Mucosa of gallbladder (tissue), 1 donor: Measurements from ENCODE around the gene OR52E2. TPM values are rescaled to one million over a fixed set of nuclear protein-coding genes. Genes with fewer than 3 reads are reported as not detected.
"Not testable (repeated sequence)": the region's sequence is repeated elsewhere in the genome, so short reads cannot be mapped to it uniquely, and the experiment has no call there.

Experiments used
- DNase-seq: peaks from one replicate; pipeline ENCODE4 v3.0.0-alpha.2; 2020; ENCODE audit warnings: low spot score
- total RNA-seq: library from RNA; stranded (reverse); gene quantifications from one replicate; pipeline ENCODE4 v1.2.1, GENCODE V29; 2021
- donor health status: DM: no; HTN: no; CAD: no.

OR52E2 gene
- not detected for total RNA-seq

GRCh38 chr11:5059391-5059790 is at the start of gene OR52E2:
Gene OR52E2 (minus strand): TSS chr11:5059627. CDS start chr11:5059627, 0 bp downstream.
- DNase-seq = no peak

DNA sequence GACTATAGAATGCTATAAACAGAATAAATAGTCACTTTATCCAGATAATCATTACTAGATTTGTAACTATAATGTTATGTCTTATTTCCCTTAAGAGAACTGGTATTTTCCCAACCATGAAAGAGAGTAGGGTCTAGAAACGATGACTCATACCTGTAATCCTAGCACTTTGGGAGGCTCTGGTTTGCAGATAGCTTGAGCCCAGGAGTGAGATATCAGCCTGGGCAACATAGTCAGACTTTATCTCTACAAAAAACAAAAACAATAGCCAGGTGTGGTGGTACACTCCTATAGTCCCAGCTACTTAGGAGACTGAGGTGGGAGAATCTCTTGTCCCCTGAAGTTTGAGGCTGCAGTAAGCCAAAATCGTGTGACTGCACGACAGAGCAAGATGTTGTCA is 47.9 kb upstream of the OR52E2 start:
- no peak for DNase-seq

GRCh38 chr11:5103066-5103465 is 43.6 kb upstream of the OR52E2 start:
- DNase-seq = no peak

DNA sequence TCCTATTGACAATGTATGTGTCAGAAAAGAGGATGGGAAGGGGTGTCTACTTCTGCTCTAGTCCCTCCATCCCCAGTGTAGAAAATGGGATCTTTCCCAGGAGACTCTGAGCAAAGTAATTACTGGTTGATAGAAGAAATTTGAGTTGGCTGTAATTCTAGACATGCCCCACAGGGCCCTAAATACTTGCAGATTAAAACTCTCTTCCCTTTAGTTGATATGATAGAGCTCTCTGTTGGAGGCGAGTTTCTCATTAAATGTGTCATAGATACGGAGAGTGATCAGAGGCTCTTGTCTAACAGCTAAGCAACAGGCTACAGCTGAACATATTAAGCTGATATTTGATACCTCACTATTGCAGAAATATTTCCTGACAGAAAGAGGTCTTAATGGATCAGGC is 42.8 kb upstream of the OR52E2 start:
- DNase-seq = no peak

GRCh38 chr11:5096011-5096410 is 36.6 kb upstream of the OR52E2 start:
- DNase-seq = no peak

DNA sequence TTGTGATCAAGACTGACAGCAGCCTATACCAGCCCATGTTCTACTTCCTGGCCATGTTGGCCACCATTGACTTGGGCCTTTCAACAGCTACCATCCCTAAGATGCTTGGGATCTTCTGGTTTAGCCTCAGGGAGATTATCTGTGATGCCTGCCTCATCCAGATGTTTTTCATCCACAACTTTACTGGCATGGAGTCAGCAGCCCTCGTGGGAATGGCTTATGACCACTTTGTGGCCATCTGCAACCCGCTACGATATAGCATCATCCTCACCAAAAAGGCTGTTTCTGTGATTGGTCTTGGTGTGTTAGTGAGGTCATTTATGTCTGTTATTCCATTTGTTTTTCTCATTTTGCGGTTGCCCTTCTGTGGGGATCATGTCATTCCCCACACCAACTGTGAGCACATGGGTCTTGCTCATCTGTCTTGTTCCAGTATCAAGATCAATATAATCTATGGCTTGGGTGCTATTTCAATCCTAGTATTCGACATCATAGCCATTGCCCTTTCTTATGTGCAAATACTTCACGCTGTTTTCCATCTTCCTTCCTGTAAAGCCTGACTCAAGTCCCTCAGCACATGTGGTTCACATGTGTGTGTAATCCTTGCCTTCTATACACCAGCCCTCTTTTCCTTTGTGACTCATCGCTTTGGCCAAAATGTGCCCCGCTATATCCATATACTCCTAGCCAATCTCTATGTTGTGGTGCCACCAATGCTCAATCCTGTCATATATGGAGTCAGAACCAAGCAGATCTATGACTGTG is 33.6 kb upstream of the OR52E2 start:
- no peak for DNase-seq

DNA sequence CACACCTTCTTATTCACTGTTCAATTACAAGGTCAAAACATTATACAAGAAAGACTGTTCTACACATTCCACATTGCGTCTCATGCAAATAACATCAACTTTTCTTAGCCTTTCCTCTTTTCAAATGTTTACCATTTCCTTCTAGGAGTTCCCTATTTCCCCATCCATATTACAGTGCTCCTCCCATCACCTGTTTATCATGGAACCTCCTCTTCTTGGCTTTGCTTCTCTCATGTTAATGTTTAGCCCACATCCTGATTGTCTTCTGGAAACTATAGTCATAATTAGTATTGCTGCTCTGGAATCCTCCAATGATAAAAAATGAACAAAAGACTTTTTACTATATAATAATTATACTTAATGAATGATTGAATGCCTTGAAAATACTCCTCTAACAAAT is 31.2 kb upstream of the OR52E2 start:
- DNase-seq = no peak

GRCh38 chr11:5088556-5088955 is 29.1 kb upstream of the OR52E2 start:
- no peak for DNase-seq

DNA sequence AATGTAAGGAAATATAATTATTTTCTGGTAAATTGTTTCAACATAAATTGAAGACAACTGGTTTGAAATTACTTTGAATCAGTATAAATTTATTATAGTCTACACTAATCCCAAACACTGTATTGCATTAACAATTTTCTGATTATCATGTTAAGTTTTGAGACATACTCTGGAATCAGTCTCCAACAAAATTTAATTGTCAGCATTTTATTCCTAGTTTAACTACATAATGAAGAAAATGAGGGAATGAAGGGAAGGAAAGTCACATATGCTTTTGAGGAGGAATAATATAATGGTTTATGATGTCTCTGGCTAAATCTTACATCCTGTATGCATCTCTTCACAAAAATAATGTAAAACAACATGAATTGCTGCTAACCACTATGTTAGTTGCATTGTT is 24.2 kb upstream of the OR52E2 start:
- no peak for DNase-seq

- DNase-seq = no peak
These were observed 22.0 kb upstream of the OR52E2 start for GRCh38 chr11:5081405-5081804.

- DNase-seq = no peak
These were observed 12.4 kb upstream of the OR52E2 start for GRCh38 chr11:5071799-5072198.

DNA sequence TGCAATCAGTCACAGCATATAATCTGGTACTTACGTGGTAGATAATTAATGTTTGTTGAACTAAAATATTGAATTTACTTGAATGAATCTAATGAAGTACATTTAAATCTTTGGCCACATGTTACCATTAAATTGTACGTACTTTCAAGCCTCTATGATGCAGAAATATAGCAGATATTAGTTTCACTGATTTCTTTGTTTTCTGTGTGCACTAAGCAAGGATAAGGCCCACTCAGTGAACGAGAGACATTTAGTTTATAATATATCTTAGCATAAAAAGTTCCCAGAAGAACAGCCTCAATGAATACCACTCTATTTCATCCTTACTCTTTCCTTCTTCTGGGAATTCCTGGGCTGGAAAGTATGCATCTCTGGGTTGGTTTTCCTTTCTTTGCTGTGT is 9.8 kb upstream of the OR52E2 start, which contains the start of gene OR52E1:
Gene OR52E1, plus strand, starts transcription at position 301 of the 400 bp plus-strand sequence.
- DNase-seq = no peak

DNA sequence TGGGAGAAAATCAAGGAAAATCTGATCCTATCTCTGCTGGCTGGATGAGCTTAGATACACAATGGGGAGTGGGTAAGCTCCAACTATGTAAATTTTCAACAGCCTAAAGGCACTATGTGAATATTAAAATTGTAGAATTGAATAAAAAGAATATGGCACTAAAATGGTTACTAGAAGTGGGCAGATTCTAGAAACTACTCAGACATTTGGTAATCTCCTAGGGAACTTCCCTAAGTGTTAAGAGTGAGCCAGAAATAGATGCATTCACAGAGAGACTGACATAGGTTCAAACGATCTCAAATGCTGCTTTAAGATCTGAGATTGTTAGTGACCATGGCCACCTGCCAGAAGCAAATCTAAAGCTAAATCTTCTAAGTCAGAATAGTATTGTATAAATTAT is 5.6 kb upstream of the OR52E2 start:
- no peak for DNase-seq

GRCh38 chr11:5058679-5059078 is 748 bp downstream of the OR52E2 start:
- DNase-seq = not testable (repeated sequence)

DNA sequence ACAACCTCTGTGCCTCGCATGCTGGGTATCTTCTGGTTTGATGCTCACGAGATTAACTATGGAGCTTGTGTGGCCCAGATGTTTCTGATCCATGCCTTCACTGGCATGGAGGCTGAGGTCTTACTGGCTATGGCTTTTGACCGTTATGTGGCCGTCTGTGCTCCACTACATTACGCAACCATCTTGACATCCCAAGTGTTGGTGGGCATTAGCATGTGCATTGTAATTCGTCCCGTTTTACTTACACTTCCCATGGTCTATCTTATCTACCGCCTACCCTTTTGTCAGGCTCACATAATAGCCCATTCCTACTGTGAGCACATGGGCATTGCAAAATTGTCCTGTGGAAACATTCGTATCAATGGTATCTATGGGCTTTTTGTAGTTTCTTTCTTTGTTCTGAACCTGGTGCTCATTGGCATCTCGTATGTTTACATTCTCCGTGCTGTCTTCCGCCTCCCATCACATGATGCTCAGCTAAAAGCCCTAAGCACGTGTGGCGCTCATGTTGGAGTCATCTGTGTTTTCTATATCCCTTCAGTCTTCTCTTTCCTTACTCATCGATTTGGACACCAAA is 12.6 kb downstream of the OR52E2 start:
- DNase-seq = no peak

- no peak for DNase-seq
These were observed 13.2 kb downstream of the OR52E2 start, which contains the start of gene OR52J3 for GRCh38 chr11:5046226-5046625. Gene OR52J3 (plus strand): TSS chr11:5046526. CDS start chr11:5046526, 0 bp downstream.

DNA sequence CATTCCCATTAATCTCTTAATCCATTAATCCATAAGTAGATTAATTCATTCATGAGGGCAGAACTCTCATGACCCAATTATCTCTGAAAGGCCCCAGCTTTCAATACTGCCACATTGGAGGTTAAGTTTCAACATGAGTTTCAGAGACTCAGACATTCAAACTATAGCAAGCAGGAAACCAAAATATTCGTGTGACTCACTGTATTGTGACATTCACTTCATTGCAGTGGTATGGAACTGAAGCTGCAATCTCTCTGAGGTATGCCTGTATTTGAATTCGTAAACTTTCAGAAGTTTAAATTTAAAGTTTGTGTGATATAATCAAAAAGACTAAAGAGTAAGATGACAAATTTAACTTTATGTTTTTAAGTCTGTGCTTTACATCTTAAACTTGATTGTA is 16.0 kb downstream of the OR52E2 start:
- no peak for DNase-seq

GRCh38 chr11:5042091-5042490 is 17.3 kb downstream of the OR52E2 start:
- no peak for DNase-seq

GRCh38 chr11:5040876-5041275 is 18.6 kb downstream of the OR52E2 start:
- no peak for DNase-seq

DNA sequence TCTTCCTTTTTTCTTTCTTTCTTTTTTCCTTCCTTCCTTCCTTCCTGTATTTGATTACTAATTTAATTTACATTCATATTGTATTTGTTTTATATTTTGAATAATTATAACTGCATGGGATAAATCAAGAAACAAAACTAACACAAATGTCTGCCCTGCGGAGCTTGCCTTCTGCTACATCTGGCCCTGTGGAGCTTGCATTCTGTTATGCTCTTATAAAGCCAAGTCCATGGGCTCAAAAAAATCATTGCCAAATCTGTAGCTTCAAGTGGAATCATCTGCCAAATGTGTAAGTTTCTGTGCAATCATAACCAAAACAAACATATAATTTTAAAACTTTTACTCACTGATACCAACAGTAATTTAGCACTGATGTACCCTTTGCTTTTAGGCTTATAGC is 21.1 kb downstream of the OR52E2 start:
- DNase-seq = no peak

- DNase-seq = no peak
These were observed 21.5 kb downstream of the OR52E2 start for GRCh38 chr11:5037926-5038325.

DNA sequence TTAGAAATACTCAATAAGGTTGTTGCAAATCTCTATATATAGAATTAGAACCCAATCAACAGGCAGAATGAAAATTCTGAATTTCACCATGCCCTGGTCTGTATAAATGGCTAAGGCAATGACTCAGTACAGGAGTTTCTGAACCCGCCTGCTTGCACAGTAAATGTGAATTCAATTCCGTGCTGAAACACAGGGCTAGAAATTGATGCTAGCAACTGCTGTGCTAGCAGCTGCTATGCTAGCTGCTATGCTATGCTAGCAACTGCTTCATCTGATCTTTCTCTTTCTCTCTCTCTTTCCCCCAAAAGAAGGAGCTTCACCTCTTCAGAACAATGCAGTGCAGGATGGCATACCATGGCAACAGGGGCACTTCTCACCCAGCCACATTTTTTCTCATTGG is 22.8 kb downstream of the OR52E2 start:
- DNase-seq = no peak

- DNase-seq = no peak
These were observed 37.4 kb downstream of the OR52E2 start for GRCh38 chr11:5021996-5022395.

DNA sequence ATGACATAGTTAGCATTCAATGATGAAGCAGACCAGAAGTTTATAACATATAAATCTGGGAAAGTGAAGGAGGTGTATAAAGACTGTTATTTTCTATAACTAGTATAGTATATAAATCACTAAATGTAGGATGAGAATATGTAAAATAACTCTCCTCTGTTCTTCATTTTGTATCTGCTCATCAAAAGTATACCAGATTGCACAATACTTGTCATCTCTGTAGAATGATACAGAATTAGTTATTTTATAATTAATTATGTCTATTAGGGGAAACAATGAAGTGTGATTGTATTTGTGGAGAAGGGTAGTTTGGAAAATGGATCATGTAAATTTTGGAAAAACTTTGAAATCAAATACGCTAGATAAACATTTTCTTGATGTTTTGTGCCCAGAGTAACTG is 46.4 kb downstream of the OR52E2 start:
- no peak for DNase-seq
